ENCODE results near the gene EFCAB9.

Gene EFCAB9

DNA sequence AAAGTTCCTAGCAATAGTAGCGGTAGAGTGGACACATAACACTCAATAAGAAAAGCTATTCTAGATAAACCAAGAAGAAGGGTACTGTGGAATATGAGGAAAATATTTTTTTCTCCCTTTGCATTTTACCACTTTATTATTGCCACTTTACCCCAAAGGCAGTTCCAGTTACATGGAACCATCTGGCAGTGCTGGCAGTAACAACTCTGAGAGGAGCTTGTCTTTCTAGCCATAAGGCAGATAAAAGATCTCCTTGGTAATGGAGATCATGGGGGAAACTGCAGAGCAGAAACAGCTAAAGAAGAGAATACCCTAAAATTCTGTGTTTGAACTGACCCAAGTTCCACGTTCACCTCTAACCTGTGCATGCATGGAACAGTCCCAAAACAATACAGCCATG, 51.1 kb downstream of the EFCAB9 start:
- no peak for DNase-seq

DNA sequence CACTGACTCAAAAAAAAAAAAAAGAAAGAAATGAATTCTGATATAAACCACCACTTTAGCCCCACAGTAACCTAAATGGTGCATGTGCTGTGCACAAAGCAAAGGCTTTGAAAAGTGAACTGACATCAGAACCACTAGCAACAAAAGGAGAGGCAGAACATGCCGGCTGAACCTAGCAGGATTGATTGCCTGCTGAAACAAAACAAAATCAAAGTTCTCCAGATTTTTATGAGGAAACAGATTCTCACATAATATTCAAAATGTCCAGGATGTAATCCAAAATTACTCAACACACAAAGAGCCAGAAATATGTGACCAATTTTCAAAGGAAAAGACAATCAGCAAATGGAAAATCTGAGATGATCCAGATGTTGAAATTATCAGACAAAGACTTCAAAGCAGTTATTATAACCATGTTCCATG, 51.7 kb downstream of the EFCAB9 start:
- no peak for DNase-seq

DNA sequence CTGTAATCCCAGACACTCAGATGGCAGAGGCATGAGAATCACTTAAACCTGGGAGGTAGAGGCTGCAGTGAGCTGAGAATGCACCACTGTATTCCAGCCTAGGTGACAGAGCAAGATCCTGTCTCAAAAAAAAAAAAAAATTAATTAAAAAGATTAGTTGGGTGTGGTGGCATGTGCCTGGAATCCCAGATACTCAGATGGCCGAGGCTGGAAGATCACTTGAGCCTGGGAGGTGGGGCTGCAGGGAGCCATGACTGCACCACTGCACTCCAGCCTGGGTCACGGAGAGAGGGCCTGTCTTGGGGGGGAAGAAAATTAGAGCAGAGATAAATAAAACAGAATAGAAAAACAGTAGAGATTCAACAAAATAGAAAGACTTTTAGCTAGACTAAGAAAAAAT, 54.7 kb downstream of the EFCAB9 start:
- DNase-seq, result no peak

DNA sequence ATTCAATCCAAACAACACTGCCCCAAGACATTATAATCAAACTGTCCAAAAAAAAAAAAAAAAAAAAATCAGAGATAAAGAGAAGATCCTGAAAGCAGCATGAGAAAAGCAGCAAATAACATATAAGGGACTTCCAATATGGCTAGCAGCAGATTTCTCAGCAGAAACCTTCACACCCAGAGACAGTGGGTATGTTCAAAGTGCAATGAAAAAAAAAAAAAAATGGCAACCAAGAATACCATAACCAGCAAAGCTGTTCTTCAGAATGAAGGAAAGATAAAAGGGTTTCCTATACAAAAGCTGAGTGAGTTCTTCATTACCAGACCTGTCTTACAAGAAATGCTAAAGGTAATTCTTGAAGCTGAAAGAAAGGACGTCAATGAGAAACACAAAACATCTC, 57.4 kb downstream of the EFCAB9 start:
- no peak for DNase-seq

DNA sequence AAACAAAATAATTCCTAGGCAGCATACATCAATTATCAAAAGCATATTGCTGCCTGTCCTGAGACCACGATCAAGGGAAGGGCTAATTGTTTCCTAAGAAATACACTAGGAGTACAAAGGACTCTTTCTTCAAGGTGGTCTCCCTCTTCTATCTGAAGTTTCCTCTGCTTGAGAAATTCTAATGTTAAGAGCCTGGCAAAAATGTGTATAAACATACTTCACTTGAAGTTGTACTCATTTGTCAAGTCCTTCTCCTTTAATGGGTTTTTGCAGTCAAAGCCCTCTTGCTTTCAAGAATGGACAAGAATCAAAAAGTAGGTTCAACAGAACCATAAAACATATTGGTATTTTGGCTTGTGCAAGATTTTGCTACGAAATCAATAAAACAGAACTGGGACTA, 58.5 kb downstream of the EFCAB9 start:
- DNase-seq, result no peak

Measured in right hindlimb (tissue), 1 donor.